GM08714 (cell line): ENCODE measurements around the gene BPIFB6.

Experiments
- H3K4me3 ChIP-seq: fragments of 200-500 bp; sonication (Bioruptor generic); 2 replicates; pipeline ENCODE4 v1.5.1; 2014; ENCODE audit warnings: mild to moderate bottlenecking, low read length, inconsistent platforms
- ZNF274 ChIP-seq: IDR thresholded peaks from 2 replicates; pipeline ENCODE4 v1.6.1; 2012; ENCODE audit warnings: mild to moderate bottlenecking, low read depth, low read length

Gene BPIFB6, protein sequence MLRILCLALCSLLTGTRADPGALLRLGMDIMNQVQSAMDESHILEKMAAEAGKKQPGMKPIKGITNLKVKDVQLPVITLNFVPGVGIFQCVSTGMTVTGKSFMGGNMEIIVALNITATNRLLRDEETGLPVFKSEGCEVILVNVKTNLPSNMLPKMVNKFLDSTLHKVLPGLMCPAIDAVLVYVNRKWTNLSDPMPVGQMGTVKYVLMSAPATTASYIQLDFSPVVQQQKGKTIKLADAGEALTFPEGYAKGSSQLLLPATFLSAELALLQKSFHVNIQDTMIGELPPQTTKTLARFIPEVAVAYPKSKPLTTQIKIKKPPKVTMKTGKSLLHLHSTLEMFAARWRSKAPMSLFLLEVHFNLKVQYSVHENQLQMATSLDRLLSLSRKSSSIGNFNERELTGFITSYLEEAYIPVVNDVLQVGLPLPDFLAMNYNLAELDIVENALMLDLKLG

DNA sequence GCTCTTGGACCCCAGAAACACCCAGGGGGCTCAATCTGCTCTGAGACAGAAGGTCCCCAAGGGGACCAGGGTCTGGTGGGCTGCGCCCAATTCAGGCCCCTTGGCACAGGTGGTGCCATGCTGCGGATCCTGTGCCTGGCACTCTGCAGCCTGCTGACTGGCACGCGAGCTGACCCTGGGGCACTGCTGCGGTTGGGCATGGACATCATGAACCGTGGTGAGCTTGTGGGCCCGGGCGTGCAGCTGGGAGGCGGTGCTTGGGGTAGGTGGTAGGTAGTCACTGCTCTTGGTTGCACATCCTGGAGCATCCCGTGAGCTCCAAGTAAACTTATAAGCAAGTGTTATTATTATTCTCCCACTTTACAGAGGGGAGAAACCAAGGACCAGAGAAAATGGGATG is at the start of gene BPIFB6:
BPIFB6 (plus strand) TSS at position 118 of the 400 bp plus-strand sequence; CDS start at position 118, 0 bp downstream.
- H3K4me3 ChIP-seq: no peak within 1 kb of the TSS

DNA sequence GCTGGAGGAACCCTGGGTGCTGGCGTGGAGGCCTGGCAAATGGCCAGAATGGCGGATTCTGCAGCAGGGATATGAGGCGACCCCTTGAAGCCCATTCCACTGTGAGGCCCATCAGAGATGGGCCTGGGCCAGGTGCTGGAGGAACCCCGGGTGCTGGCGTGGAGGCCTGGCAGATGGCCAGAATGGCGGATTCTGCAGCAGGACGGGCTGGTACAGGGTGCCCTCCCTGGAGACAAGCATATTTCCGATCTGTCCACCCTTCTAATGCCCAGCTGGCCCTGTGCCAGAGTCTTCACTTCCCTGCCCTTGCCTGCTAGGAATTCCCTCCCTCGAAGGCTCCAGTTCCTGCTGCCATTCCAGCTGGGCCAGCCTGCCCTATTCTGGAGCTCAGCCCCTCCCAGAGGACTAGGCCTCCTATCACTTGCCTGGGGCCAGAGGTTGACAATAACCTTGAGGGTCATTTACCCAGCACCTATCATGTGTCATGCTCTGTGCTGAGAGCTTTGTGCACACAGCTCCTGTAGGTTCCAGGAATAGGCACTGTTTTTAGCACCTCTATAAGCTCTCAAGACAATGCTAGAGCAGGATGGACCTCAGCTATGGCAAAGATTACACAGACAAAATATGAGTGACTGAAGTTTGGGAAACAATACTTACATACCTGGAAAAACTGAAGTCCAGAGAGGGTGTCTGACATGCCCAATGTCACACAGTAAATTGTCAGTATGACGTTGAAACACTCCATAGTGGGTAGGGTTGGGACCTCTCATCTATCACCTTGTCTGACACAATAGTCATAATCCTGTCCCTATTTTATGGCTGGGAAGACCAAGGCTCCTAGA is 48.6 kb upstream of the BPIFB6 start:
- H3K4me3 ChIP-seq: no peak overlapping the region
- TF ChIP-seq ZNF274: no peak

More for the DNA sequence above, at the start of gene BPIFB6:
- TF ChIP-seq ZNF274: no peak

DNA sequence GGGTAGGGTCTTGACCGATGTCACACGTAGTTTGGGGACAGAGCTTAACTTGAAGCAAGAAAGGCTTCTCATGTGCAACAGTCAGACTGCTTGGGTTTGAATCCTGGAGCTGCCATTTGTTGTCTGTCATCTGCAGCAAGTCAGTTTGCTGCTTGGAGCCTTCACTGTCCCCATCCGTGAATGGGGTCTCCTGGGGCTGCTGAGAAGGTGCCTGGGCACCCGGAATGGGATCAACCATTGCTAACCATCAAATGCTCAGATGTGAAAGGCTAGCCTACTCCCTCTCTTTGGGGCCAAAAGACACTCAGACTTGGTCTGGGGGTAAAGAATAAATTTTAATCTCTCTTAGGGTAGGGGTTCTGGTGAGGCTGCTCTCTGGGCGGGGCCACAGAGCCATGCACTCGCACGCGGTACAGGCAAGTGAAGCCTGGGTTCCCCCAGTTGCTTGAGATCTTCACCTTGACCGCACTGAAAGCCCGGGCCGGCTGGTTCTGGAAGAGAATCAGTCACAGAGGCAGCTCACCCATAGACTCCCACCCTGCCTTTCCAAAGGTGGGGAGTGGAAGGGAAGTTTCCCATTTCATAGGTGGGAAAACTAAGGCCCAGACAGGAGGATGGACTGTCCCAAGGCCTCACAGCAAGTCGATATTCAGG is 47.9 kb upstream of the BPIFB6 start:
- TF ChIP-seq ZNF274: no peak

DNA sequence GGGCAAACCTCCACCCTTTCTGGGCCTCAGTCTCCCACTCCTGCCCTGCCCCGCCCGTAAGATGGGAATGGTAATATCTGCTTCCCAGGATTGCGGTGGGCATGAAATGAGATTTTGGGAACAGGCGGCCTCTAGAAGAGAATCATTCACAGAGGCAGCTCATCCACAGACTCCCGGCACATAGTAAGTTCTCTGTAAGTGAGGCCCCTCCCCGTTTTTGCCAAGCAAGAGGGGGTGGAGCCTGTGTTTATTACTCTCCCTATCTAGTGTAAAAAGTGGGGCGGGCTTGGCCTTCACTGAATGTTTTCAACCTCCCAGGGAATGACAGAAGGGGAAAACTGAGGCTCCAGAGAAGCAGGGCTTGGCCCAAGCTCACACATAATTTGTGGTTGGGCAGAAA is 47.3 kb upstream of the BPIFB6 start:
- H3K4me3 ChIP-seq: no peak overlapping the region
- TF ChIP-seq ZNF274: no peak

More for the DNA sequence above, 47.9 kb upstream of the BPIFB6 start:
- H3K4me3 ChIP-seq: no peak overlapping the region

DNA sequence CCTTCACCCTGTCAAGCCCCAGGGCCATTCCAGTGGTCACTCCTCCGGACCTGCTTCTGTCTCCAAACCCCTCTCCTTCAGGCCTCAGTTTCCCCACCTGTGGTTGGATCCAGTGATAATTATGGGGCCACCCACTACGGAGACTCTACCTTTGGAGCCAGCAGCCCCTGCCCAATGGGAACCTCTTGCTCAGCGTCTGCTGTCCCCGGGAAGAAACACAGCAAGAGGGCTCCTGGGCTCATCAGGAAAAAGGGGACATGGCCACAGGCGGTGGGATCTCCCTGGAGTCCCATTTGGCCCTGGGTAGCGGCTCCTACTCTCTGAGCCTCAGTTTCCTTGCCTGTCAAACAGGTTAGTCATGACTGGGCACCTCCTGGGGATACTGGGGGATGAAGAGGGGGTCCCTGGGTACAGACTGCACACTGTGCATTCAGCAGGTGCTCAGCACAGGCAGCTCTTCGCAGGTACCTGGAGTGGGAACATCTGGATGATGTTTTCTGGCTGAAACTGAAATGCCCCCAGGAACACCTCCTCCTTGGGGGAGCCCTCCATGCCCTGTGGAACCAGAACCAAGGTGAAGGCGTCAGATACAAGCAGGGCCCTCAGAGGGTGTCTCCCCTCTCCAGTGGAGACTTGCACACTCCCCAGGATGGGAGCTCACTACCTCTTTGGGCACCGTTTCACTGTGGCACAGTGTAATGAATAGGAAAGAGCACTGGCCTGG is 46.7 kb upstream of the BPIFB6 start:
- no peak overlapping the region for H3K4me3 ChIP-seq
- TF ChIP-seq ZNF274: no peak

DNA sequence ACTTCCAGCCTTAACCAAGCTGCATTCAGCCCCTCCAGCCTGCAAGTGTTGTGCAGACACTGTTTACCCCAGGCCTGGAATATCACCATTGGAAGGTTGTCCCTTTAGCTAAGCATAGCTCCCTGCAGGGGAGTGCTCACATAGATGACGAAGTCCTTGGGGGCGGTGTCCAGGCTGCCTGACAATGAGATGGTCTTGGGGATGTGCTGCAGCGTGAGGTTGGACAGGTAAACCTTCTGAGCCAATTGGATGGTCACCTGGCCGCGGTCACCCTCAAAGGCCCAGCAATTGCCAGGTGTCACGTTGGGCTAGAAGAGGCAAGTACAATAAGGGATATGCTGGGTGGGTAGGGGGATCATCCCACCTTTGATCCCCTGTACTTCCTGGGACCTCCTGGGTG is 45.9 kb upstream of the BPIFB6 start:
- TF ChIP-seq ZNF274: no peak
- no peak overlapping the region for H3K4me3 ChIP-seq

DNA sequence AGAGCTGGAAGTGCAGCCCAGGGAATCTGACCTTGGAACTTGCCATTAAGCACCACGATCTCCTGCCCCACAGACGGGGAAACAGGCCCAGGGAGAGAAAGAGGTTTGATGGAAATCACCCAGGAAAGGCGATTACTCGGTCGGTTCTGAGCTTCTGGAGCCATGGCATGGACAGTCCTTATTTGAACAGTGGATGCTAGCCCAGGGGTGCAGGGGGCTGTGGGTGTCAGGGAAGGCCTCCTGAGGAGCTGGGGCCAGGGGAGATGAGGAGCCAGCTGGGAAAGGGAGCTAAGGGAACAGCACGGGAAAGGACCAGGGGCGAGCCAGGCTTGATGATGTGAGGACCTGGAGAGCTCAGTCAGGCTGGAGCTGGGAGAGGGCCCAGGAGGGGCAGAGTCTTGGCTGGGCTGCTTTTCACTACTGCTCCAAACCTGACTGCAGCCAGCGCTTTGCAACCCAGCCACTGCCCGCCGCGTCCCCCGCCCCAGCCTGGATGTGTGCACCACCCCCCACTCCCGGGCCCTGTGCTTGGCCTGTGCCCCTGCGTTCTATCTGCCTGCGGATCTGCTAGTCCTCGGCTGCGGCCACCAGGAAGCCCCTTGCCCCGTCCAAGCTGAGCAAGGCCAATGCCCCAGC is 45.0 kb upstream of the BPIFB6 start:
- no peak for TF ChIP-seq ZNF274
- no peak overlapping the region for H3K4me3 ChIP-seq

DNA sequence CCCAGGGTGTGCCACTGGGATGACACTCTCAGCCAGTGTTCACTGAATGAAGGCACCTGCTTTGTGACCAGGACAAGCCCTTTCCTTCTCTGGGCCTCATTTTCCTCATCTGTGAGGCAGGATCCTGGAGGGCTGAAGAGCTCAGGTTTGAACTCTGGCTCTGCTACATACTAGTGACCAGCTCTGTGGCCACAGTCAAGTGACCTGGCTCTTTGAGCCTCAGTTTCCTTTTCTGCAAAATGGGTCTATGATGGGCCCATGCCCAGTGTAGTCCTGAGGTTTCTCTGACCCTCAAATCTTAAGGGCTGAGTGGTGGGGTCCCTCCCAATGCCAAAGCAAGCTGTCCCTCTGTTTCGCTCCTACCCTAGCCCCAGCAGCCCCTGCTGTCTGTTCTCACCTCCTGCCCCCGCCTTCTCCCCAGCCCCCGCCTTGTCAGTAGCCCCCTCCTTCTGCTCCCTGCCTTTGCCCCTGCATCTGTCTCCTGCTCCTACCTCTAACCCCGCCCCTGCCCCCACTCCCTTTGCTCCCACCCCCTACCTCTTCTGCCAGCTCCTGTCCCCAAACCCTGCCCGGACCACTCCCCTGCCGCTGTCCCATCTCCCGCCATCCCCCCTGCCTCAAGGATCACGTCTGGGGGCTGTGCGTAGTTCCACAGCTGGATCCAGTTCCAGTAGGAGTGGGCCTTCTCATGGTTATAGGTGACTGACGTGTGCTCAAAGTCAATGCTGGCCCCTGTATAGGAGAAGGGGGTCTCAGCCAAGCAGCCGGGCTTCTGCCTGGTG is 44.2 kb upstream of the BPIFB6 start:
- TF ChIP-seq ZNF274: no peak
- no peak overlapping the region for H3K4me3 ChIP-seq

DNA sequence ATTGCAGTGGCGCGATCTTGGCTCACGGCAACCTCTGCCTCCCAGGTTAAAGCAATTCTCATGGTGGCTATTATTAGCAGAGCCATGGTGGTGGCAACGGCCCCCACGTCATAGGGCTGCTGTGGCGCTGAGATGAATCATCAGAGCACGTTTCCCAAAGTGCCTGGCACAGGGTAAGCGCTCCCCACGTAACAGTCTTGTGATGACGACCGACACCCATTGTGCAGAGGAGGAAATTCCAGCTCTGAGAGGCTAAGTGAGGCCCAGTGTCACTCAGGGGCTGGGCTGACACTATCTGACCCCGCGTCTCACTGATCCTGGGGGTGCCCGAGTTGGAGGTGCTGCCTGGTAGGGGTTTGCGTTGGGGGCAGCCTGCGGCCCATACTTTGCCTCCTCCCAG is 43.4 kb upstream of the BPIFB6 start:
- no peak for TF ChIP-seq ZNF274
- H3K4me3 ChIP-seq: no peak overlapping the region

DNA sequence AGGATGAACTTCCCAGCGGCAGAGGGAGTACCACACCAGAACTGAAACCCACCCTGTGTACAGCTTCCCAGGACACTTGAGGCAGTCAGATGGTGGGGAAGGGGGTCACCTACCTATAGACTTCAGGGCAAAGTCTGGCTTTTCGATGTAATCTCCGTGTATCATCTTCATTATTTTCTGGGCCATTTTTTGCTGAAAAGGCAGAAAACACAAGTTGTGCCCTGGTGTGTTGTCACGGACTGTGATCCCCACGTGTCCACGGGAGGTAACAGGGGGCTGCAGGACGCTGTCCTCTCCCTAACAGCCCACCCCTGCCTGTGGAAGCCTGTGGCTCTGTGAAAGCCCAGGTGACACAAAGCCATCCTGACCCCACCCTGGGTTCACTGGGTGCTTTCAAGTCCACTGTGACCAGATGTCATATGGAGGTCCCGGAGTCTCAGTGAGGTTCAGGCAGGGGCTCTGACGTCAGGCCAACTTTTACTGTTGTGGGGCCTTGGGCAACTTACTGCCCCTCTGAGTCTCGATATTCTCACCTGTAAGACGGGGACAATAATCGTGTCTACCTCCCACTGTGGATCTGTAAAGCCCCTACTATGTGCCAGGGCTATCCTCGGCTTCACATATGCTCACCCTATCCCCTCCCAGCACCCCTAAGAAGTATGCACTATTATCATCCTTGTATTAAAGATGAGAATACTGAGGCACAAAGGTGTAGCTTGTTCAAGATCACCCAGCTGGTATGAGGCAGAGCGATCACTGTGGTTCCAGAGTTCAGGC is 41.8 kb upstream of the BPIFB6 start:
- TF ChIP-seq ZNF274: no peak
- H3K4me3 ChIP-seq: no peak overlapping the region

DNA sequence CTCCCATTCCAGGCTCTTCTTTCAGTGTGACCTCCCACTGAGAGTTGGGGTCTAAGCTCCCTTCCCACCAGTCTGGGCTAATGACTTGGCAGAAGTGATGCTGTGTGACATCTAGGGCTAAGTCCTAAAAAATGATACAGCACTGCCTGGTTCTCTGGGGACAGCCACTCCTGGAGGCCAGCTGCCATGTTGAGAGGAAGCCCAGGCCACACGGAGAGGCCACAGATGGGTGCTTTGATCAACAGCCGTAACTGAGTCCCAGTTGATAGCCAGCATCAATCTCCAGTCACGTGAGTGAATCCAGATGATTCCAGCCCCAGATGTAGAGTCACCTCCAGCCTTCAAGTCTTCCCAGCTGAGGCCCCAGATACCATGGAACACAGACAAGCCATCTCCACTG is 41.0 kb upstream of the BPIFB6 start:
- TF ChIP-seq ZNF274: no peak
- no peak overlapping the region for H3K4me3 ChIP-seq

DNA sequence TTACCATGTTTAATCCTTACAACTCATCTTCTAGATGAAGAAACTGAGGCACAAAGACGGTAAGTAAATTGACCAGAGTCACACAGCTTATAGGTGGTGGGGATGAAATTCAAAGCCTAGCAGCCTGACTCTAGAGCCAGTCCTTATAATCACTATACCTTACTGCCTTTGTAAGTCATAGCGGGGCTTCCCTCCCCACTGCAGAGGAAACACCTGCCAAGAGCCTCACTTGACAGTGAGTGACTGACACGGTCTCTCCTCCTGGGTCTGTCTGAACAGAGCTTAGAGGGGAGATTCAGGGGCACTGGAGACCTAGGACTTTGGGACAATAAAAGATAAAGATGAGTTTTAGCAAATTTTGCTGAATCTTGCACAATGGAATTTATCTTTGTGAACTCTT is 40.1 kb upstream of the BPIFB6 start:
- H3K4me3 ChIP-seq: no peak overlapping the region
- TF ChIP-seq ZNF274: no peak
